Lower lobe of right lung (tissue), 2 donors: ENCODE results near the gene PLXNA2. TPM values are rescaled to one million over a fixed set of nuclear protein-coding genes. Genes with fewer than 3 reads are reported as not detected.
A peak's percentile ranks its signal among the peaks of the same experiment; 100 is the strongest.

Experiments used
- ATAC-seq, 2 donors: fragments of 200-7000 bp; cut with Tn5 transposase; one replicate each; pipeline ENCODE4 v1.9.1; 2020 to 2022; ENCODE audit warnings: mild to moderate bottlenecking in 2 of 2, moderate library complexity in 2 of 2
- DNase-seq: peaks from one replicate; pipeline ENCODE4 v3.0.0-alpha.2; 2020
- H3K27ac ChIP-seq: fragments of 200-600 bp; one replicate; pipeline ENCODE4 v1.8.0; 2022
- H3K27me3 ChIP-seq: fragments of 200-600 bp; one replicate; pipeline ENCODE4 v1.8.0; 2022; ENCODE audit warnings: low read depth
- H3K36me3 ChIP-seq: fragments of 200-600 bp; one replicate; pipeline ENCODE4 v1.8.0; 2022; ENCODE audit warnings: mild to moderate bottlenecking
- H3K4me1 ChIP-seq: fragments of 200-600 bp; one replicate; pipeline ENCODE4 v1.8.0; 2022
- H3K4me3 ChIP-seq: fragments of 200-600 bp; one replicate; pipeline ENCODE4 v1.8.0; 2022; ENCODE audit warnings: mild to moderate bottlenecking
- H3K9me3 ChIP-seq: fragments of 200-600 bp; one replicate; pipeline ENCODE4 v1.8.0; 2022
- CTCF ChIP-seq: fragments of 200-600 bp; IDR thresholded peaks from one replicate; pipeline ENCODE4 v1.8.0; 2022; ENCODE audit warnings: antibody characterized with exemption, mild to moderate bottlenecking
- intact Hi-C: fragments of 100-400 bp; cut with DNase I; formaldehyde crosslinking; loops from one replicate; pipeline ENCODE4 v1.11.0; 2022
- total RNA-seq: library from RNA; stranded (reverse); fragmentation: NEBNext Ultra II Directional; extraction: Animal tissue kit (Norgen Biotek cat#: 25700); gene quantifications from one replicate; pipeline ENCODE4 v1.2.1, GENCODE V29; 2021
- donor health status: DM: no; HTN: yes; CAD: no; lungs with severe emphysema.

The PLXNA2 gene
- total RNA-seq, 1 donor from 2014 or later: 83.9 TPM

GRCh38 chr1:208245185-208245705 lies 1.1 kb upstream of the PLXNA2 start:
- intact Hi-C loops: no loop called here
- DNase-seq (peak; percentile 91), ATAC-seq (peak; percentile 81 to 89)
- Histone ChIP-seq H3K9me3 (no peaks in the 10 kb centered on the region), H3K4me3 (peak overlapping the region; percentile 94), H3K4me1 (peaks cover 41% of the 10 kb centered on the region), H3K27ac (peak overlapping the region; percentile 89), H3K36me3 (no peaks in the 10 kb centered on the region), H3K27me3 (no peaks in the 10 kb centered on the region)
- TF ChIP-seq CTCF: peak; percentile 80

- no peaks in the 10 kb centered on the region for H3K27me3 ChIP-seq
- peak overlapping the region; percentile 94 for H3K4me3 ChIP-seq
- TF ChIP-seq CTCF: no peak
- no peaks in the 10 kb centered on the region for H3K9me3 ChIP-seq
- ATAC-seq (peak; percentile 7 to 51), DNase-seq (no peak)
- H3K27ac ChIP-seq: peak overlapping the region; percentile 89
- no peaks in the 10 kb centered on the region for H3K36me3 ChIP-seq
- intact Hi-C loops: no loop called here
- H3K4me1 ChIP-seq: peaks cover 58% of the 10 kb centered on the region
These were observed 637 bp downstream of the PLXNA2 start for GRCh38 chr1:208243527-208243966.

- Histone ChIP-seq H3K36me3 (no peaks in the 10 kb centered on the region), H3K4me1 (peaks cover 63% of the 10 kb centered on the region), H3K4me3 (peak overlapping the region; percentile 94), H3K27ac (peak overlapping the region; percentile 89), H3K27me3 (no peaks in the 10 kb centered on the region), H3K9me3 (no peaks in the 10 kb centered on the region)
- TF ChIP-seq CTCF: peak; percentile 13
- intact Hi-C loops: no loop called here
- ATAC-seq: peak; percentile 35 to 61
- no peak for DNase-seq
These were observed 1.1 kb downstream of the PLXNA2 start for GRCh38 chr1:208242941-208243526.

- intact Hi-C loops: no loop called here
- Histone ChIP-seq H3K36me3 (no peaks in the 10 kb centered on the region), H3K4me1 (peaks cover 72% of the 10 kb centered on the region), H3K27ac (peak overlapping the region; percentile 89), H3K9me3 (no peaks in the 10 kb centered on the region), H3K4me3 (peak overlapping the region; percentile 94), H3K27me3 (no peaks in the 10 kb centered on the region)
- TF ChIP-seq CTCF: no peak
- ATAC-seq (no peak), DNase-seq (no peak)
These were observed 2.0 kb downstream of the PLXNA2 start for GRCh38 chr1:208242146-208242545.

- Histone ChIP-seq H3K4me1 (peaks cover 79% of the 10 kb centered on the region), H3K4me3 (peak overlapping the region; percentile 94), H3K27ac (peak overlapping the region; percentile 89), H3K9me3 (no peaks in the 10 kb centered on the region), H3K36me3 (no peaks in the 10 kb centered on the region), H3K27me3 (no peaks in the 10 kb centered on the region)
- no peak for DNase-seq
- intact Hi-C loops: no loop called here
- TF ChIP-seq CTCF: no peak
- ATAC-seq: no peak
These were observed 2.7 kb downstream of the PLXNA2 start for GRCh38 chr1:208241512-208241911.
